PC-3 (cell line): Measurements from ENCODE around the gene OLFML2A. TPM values are rescaled to one million over a fixed set of nuclear protein-coding genes. Genes with fewer than 3 reads are reported as not detected.

ENCODE experiments used
- ATAC-seq: fragments of 200-7000 bp; cut with Tn5 transposase; 2 replicates; pipeline ENCODE4 v1.9.1; 2020; ENCODE audit warnings: mild to moderate bottlenecking, moderate library complexity
- Bru-seq: library from RNA; stranded (reverse); fragments of 400-500 nt; gene quantifications from one replicate; lab custom pipeline; 2021; lab: Mats Ljungman, UMichigan
- BruChase-seq, 2 experiments: library from RNA; stranded (reverse); fragments of 400-500 nt; gene quantifications; one replicate each; lab custom pipeline; 2021; lab: Mats Ljungman, UMichigan
- BruUV-seq: library from RNA; stranded (reverse); fragments of 400-500 nt; replicated peaks from 2 replicates; lab custom pipeline; 2021; lab: Mats Ljungman, UMichigan
- CTCF ChIA-PET: fragments of 300-600 bp; sonication (Branson Sonifier 250); formaldehyde crosslinking; loops from one replicate; lab custom pipeline; 2022; ENCODE audit warnings: antibody characterized with exemption; lab: Charles Lee
- POLR2A ChIA-PET: fragments of 300-600 bp; sonication (Branson Sonifier 250); formaldehyde crosslinking; loops from one replicate; lab custom pipeline; 2022; ENCODE audit warnings: antibody characterized with exemption; ENCODE audit not compliant: unreplicated experiment; lab: Charles Lee
- DNase-seq: peaks from one replicate; pipeline ENCODE4 v3.0.0-alpha.2; 2015
- H2AFZ ChIP-seq: fragments of 300-600 bp; sonication (generic); 2 replicates; pipeline ENCODE4 v1.6.0; 2016; ENCODE audit warnings: antibody characterized with exemption, low read length
- H3F3A ChIP-seq: fragments of 300-600 bp; sonication (generic); one replicate; pipeline ENCODE4 v1.6.0; 2017; ENCODE audit warnings: antibody characterized with exemption, low read length, control low read depth, mild to moderate bottlenecking; ENCODE audit not compliant: unreplicated experiment
- H3K27ac ChIP-seq: fragments of 300-600 bp; sonication (generic); 2 replicates; pipeline ENCODE4 v1.5.1; 2016; ENCODE audit warnings: mild to moderate bottlenecking, low read length
- H3K27me3 ChIP-seq: fragments of 300-600 bp; sonication (generic); 2 replicates; pipeline ENCODE4 v1.6.1; 2016; ENCODE audit warnings: low read length, mixed read lengths
- H3K36me3 ChIP-seq: fragments of 300-600 bp; sonication (generic); 2 replicates; pipeline ENCODE4 v1.6.1; 2016; ENCODE audit warnings: low read depth, mixed run types, low read length, mixed read lengths
- H3K4me1 ChIP-seq: fragments of 300-600 bp; sonication (generic); 2 replicates; pipeline ENCODE4 v1.5.1; 2016; ENCODE audit warnings: low read length; ENCODE audit not compliant: insufficient read depth
- H3K4me2 ChIP-seq: fragments of 300-600 bp; sonication (generic); 2 replicates; pipeline ENCODE4 v1.6.0; 2016; ENCODE audit warnings: low read length
- H3K4me3 ChIP-seq: fragments of 300-600 bp; sonication (generic); 2 replicates; pipeline ENCODE4 v1.5.1; 2016; ENCODE audit warnings: mild to moderate bottlenecking, low read length, mixed read lengths
- H3K79me2 ChIP-seq: fragments of 300-600 bp; sonication (generic); 2 replicates; pipeline ENCODE4 v1.6.1; 2017; ENCODE audit warnings: low read length, mixed read lengths
- H3K9ac ChIP-seq: fragments of 300-600 bp; sonication (generic); 2 replicates; pipeline ENCODE4 v1.6.0; 2016; ENCODE audit warnings: mild to moderate bottlenecking, low read length
- H3K9me2 ChIP-seq: fragments of 300-600 bp; sonication (generic); replicated peaks from 2 replicates; pipeline ENCODE4 v1.6.1; 2016; ENCODE audit warnings: mixed run types, low read length, mixed read lengths
- H3K9me3 ChIP-seq: fragments of 300-600 bp; sonication (generic); 2 replicates; pipeline ENCODE4 v1.6.1; 2016; ENCODE audit warnings: low read length, mixed read lengths
- H4K20me1 ChIP-seq: fragments of 300-600 bp; sonication (generic); 2 replicates; pipeline ENCODE4 v1.6.1; 2016; ENCODE audit warnings: low read length, mixed read lengths
- EZH2 ChIP-seq: fragments of 300-600 bp; sonication (generic); IDR thresholded peaks from one replicate; pipeline ENCODE4 v1.6.1; 2017; ENCODE audit warnings: antibody characterized with exemption, mild to moderate bottlenecking, low read length; ENCODE audit not compliant: unreplicated experiment
- EZH2phosphoT487 ChIP-seq: fragments of 300-600 bp; sonication (generic); IDR thresholded peaks from 2 replicates; pipeline ENCODE4 v1.6.1; 2018; ENCODE audit warnings: mild to moderate bottlenecking, antibody characterized with exemption, low read length, borderline replicate concordance
- intact Hi-C: fragments of 100-400 bp; cut with micrococcal nuclease; formaldehyde crosslinking; loops from 2 replicates; pipeline ENCODE4 v1.9.0; 2023
- long read RNA-seq: library from polyadenylated mRNA; unstranded; transcript quantifications from one replicate; pipeline ENCODE4 v2.0.0, GENCODE V29; 2021; ENCODE audit not compliant: unreplicated experiment
- total RNA-seq: library from RNA; depleted of rRNA; stranded (reverse); fragments of >200 nt; gene quantifications from 2 replicates; pipeline ENCODE4 v1.2.3, GENCODE V29; 2014; rRNA removed
- TF ChIP-seq, protein P1 (sequence below): fragments of 300-600 bp; sonication (generic); conservative IDR thresholded peaks from 2 replicates; pipeline ENCODE4 v1.5.1; 2017; ENCODE audit warnings: antibody characterized with exemption, low read depth, mild to moderate bottlenecking, low read length

The OLFML2A gene
- 3.4 and 4.7 TPM in 2 replicates for total RNA-seq
- percentile 30 among the genes with signal in this experiment for Bru-seq, nascent RNA
- BruChase-seq, experiment 1, labeled RNA remaining after a 6-hour chase = percentile 35 among the genes with signal in this experiment
- BruChase-seq, experiment 2, labeled RNA remaining after a 2-hour chase = percentile 24 among the genes with signal in this experiment
- long read RNA-seq = 0 reads

GRCh38 chr9:124776954-124777648 is at the start of gene OLFML2A:
TSS of gene OLFML2A (plus strand) at chr9:124777133. CDS start at chr9:124777271, 138 bp downstream.
- peak; percentile 30 for DNase-seq
- POLR2A ChIA-PET = no interaction called here
- Histone ChIP-seq H3K4me1 (peaks cover 23% of the 10 kb centered on the region), H3F3A (peaks cover 7% of the 10 kb centered on the region), H3K4me3 (peak within 1 kb of the TSS; percentile 68), H3K36me3 (no peaks in the 10 kb centered on the region), H3K9me2 (no peaks in the 10 kb centered on the region), H4K20me1 (no peaks in the 10 kb centered on the region), H3K4me2 (peak within 1 kb of the TSS; percentile 97), H3K9me3 (no peaks in the 10 kb centered on the region), H3K9ac (no peak within 1 kb of the TSS), H3K79me2 (no peaks in the 10 kb centered on the region), H3K27me3 (no peaks in the 10 kb centered on the region), H3K27ac (no peak within 1 kb of the TSS), H2AFZ (peak within 1 kb of the TSS; percentile 84)
- TF ChIP-seq EZH2 = no peak
- TF ChIP-seq, protein P1, sequence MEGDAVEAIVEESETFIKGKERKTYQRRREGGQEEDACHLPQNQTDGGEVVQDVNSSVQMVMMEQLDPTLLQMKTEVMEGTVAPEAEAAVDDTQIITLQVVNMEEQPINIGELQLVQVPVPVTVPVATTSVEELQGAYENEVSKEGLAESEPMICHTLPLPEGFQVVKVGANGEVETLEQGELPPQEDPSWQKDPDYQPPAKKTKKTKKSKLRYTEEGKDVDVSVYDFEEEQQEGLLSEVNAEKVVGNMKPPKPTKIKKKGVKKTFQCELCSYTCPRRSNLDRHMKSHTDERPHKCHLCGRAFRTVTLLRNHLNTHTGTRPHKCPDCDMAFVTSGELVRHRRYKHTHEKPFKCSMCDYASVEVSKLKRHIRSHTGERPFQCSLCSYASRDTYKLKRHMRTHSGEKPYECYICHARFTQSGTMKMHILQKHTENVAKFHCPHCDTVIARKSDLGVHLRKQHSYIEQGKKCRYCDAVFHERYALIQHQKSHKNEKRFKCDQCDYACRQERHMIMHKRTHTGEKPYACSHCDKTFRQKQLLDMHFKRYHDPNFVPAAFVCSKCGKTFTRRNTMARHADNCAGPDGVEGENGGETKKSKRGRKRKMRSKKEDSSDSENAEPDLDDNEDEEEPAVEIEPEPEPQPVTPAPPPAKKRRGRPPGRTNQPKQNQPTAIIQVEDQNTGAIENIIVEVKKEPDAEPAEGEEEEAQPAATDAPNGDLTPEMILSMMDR = peak; percentile 50
- no peak for TF ChIP-seq EZH2phosphoT487
- no TSS peak for BruUV-seq
- CTCF ChIA-PET = interaction anchor here (1.1 to 1.9 kb wide), 2 partner anchors 69 to 75 kb away, joined by 4 to 16 read pairs; partner anchors contain the start of gene WDR38
- peak; percentile 7 for ATAC-seq
- intact Hi-C loops = no loop called here

- no peak overlapping the region for H3K9ac ChIP-seq
- H3K27ac ChIP-seq = no peak overlapping the region
- H3K9me3 ChIP-seq = no peaks in the 10 kb centered on the region
- H3K27me3 ChIP-seq = no peaks in the 10 kb centered on the region
- no peaks in the 10 kb centered on the region for H3K36me3 ChIP-seq
- BruUV-seq = no TSS peak
- intact Hi-C loops = no loop called here
- POLR2A ChIA-PET = no interaction called here
- H2AFZ ChIP-seq = no peak overlapping the region
- no peak for ATAC-seq
- TF ChIP-seq, protein P1 = no peak
- TF ChIP-seq EZH2 (no peak), EZH2phosphoT487 (no peak)
- H3K4me1 ChIP-seq = peaks cover 13% of the 10 kb centered on the region
- CTCF ChIA-PET = no interaction called here
- H4K20me1 ChIP-seq = no peaks in the 10 kb centered on the region
- no peak for DNase-seq
- H3K9me2 ChIP-seq = no peaks in the 10 kb centered on the region
- no peak overlapping the region for H3K4me3 ChIP-seq
- no peak overlapping the region for H3K4me2 ChIP-seq
- 0 out of 2 replicates have a peak, but pooled peaks cover 3% of the 10 kb centered on the region for H3K79me2 ChIP-seq
- no peaks in the 10 kb centered on the region for H3F3A ChIP-seq
These were observed 46.2 kb upstream of the OLFML2A start for GRCh38 chr9:124730772-124731171.
